ENCODE data around the gene BCAS1. TPM values are rescaled to one million over a fixed set of nuclear protein-coding genes. Genes with fewer than 3 reads are reported as not detected.

The BCAS1 gene
- total and polyA plus RNA-seq, 10 of the 15 experiments (the other 5 are each of a cell fraction or from before 2014, with no cell fraction given) = 0.21 to 1.4 (median 0.55) TPM

GRCh38 chr20:54048891-54049545, 21.4 kb downstream of the BCAS1 start (continued):
- no peak for TF ChIP-seq BCLAF1 (IDR thresholded peaks at IDR 0.05)

GRCh38 chr20:54048481-54048880, 21.9 kb downstream of the BCAS1 start:
- no peak overlapping the region for H3K4me2 ChIP-seq (ENCODE audit: control insufficient read depth, insufficient read depth)
- no peak for DNase-seq (ENCODE audit: low read depth, low spot score)
- FAIRE-seq = no peak

More at GRCh38 chr20:54048481-54048880, 21.9 kb downstream of the BCAS1 start:
- in situ Hi-C loops (cut with MboI) = no loop called here
- H3K27ac ChIP-seq (ENCODE audit: control insufficient read depth, insufficient read depth) = no peak overlapping the region
- H2AFZ ChIP-seq (ENCODE audit: control insufficient read depth, low read depth, low read length) = no peak overlapping the region
- H3K79me2 ChIP-seq (ENCODE audit: control insufficient read depth, insufficient read depth, low read length) = no peaks in the 10 kb centered on the region
- peaks cover 6% of the 10 kb centered on the region; the same call in 2 of the 3 replicates for H3K9me3 ChIP-seq (replicated peaks; ENCODE audit: control insufficient read depth, insufficient read depth, low read length)
- no peak for ATAC-seq
- peaks cover 11% of the 10 kb centered on the region for H3K4me1 ChIP-seq (ENCODE audit: control insufficient read depth, insufficient read depth, low read length)
- WGBS (ENCODE audit: insufficient coverage, insufficient replicate concordance, low lambda C conversion rate, missing lambda C conversion rate) = 74% methylated on average over 2 of the region's 2 CpGs
- ChIA-PET POLR2A (no interaction called here), SMC1A (ENCODE audit: uncharacterized antibody, unreplicated experiment) (interaction anchor here (2.4 to 3.4 kb wide), 2 partner anchors 13 to 14 kb away, joined by 8 to 12 read pairs; no protein-coding TSS in a partner anchor), CTCF (interaction anchor here (0.9 kb wide), 1 partner anchor 11 kb away, joined by 3 read pairs; no protein-coding TSS in a partner anchor), RAD21 (ENCODE audit: unreplicated experiment) (no interaction called here)
- intact Hi-C loops (cut with micrococcal nuclease; ENCODE audit: unreplicated experiment) = no loop called here
- no peaks in the 10 kb centered on the region for H4K20me1 ChIP-seq (ENCODE audit: control insufficient read depth, insufficient read depth)
- H3K36me3 ChIP-seq (ENCODE audit: control insufficient read depth in 2 of 2, insufficient read depth in 2 of 2, low read length in 1 of 2) = no peaks in the 10 kb centered on the region
- TF ChIP-seq GATAD2B (conservative IDR thresholded peaks at IDR 0.05; ENCODE audit: low read depth) = no peak
- TF ChIP-seq MEF2A (IDR thresholded peaks at IDR 0.05; ENCODE audit: insufficient read depth, low read depth, low read length) = no peak
- 0 out of 2 replicates have a peak, but pooled peaks have one; percentile 14 for TF ChIP-seq NFXL1 (IDR thresholded peaks at IDR 0.05; ENCODE audit: borderline replicate concordance)
- H3K4me3 ChIP-seq = no peak overlapping the region
- BruUV-seq (replicated peaks) = no TSS peak
- H3K9ac ChIP-seq (ENCODE audit: control insufficient read depth, insufficient read depth, low read length) = no peak overlapping the region
- no peaks in the 10 kb centered on the region for H3K27me3 ChIP-seq (replicated peaks in 1 of 2; ENCODE audit: control insufficient read depth in 2 of 2, insufficient read depth in 2 of 2, low read length in 1 of 2)
